ENCODE data around the gene PTMS. TPM values are rescaled to one million over a fixed set of nuclear protein-coding genes. Genes with fewer than 3 reads are reported as not detected.

Gene PTMS
- total and polyA plus RNA-seq, 9 of the 15 experiments (the other 6 are each of a cell fraction or from before 2014, with no cell fraction given) = 5.1 to 287 (median 78.5) TPM

DNA sequence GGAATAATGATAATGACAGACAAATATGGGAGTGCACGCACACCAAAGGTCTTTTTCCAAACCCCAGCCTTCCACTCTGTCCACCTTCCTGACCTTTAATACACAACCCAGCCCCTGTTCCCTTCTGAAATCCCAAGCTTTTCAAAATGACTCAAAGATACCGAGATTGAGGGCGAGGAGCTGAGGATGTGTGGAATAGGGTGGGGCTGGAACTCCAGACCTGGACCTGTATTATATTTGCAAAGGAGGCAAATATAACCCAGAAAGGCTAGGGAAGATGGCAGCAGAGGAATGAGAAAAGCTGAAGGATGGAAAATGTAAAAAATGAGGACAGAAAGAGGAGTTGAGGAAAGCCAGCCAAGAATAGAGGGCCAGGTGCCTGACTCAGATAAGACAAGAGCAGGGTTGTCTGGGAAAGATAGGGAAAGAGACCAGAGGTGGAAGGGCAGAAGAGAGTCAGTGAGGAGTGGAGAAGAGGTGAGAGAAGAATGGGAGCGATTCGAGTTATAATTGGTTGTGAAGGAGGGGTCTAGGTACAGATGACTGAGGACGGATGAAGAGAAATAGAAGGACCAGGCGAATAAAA is 1.0 kb upstream of the PTMS start (continued):
- TF ChIP-seq, protein P1, sequence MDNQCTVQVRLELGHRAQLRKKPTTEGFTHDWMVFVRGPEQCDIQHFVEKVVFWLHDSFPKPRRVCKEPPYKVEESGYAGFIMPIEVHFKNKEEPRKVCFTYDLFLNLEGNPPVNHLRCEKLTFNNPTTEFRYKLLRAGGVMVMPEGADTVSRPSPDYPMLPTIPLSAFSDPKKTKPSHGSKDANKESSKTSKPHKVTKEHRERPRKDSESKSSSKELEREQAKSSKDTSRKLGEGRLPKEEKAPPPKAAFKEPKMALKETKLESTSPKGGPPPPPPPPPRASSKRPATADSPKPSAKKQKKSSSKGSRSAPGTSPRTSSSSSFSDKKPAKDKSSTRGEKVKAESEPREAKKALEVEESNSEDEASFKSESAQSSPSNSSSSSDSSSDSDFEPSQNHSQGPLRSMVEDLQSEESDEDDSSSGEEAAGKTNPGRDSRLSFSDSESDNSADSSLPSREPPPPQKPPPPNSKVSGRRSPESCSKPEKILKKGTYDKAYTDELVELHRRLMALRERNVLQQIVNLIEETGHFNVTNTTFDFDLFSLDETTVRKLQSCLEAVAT (IDR thresholded peaks at IDR 0.05) = peak; percentile 87 to 91
- TF ChIP-seq RBM17 (IDR thresholded peaks at IDR 0.05; ENCODE audit: borderline replicate concordance, low read depth, low read length) (no peak), CBFA2T3 (IDR thresholded peaks at IDR 0.05) (peak; percentile 99), SMAD4 (CRISPR knock-in tag; conservative IDR thresholded peaks at IDR 0.05) (peak; percentile 93), HLTF (IDR thresholded peaks at IDR 0.05) (peak; percentile 89; the same call in 1 of the 2 replicates), SMARCA5 (IDR thresholded peaks at IDR 0.05) (no peak), NCOA4 (IDR thresholded peaks at IDR 0.05; ENCODE audit: partially characterized antibody) (peak; percentile 66), HIVEP1 (CRISPR knock-in tag; IDR thresholded peaks at IDR 0.05) (no peak), CEBPG (CRISPR knock-in tag; IDR thresholded peaks at IDR 0.05) (no peak), CEBPG (tag; conservative IDR thresholded peaks at IDR 0.05 in 1 of 2, IDR thresholded peaks at IDR 0.05 in 1 of 2) (no peak), SREBF2 (CRISPR knock-in tag; IDR thresholded peaks at IDR 0.05) (no peak), U2AF1 (optimal IDR thresholded peaks at IDR 0.05; ENCODE audit: low read depth, low read length) (no peak), NCOA1 (IDR thresholded peaks at IDR 0.05; ENCODE audit: low read depth) (peak; percentile 80), ZNF146 (CRISPR knock-in tag; IDR thresholded peaks at IDR 0.05; ENCODE audit: unreplicated experiment) (no peak), ARID1B (IDR thresholded peaks at IDR 0.05) (peak; percentile 99), CBFA2T2 (conservative IDR thresholded peaks at IDR 0.05) (peak; percentile 96), KDM1A (IDR thresholded peaks at IDR 0.05) (peak; percentile 97 to 98), EP400 (IDR thresholded peaks at IDR 0.05) (peak; percentile 63), TARDBP (IDR thresholded peaks at IDR 0.05) (peak; percentile 52; the same call in 1 of the 2 replicates), SNRNP70 (optimal IDR thresholded peaks at IDR 0.05; ENCODE audit: low read depth, low read length) (no peak), SMARCE1 (IDR thresholded peaks at IDR 0.05) (peak; percentile 98), GATAD2A (IDR thresholded peaks at IDR 0.05) (peak; percentile 88), EGR1 (conservative IDR thresholded peaks at IDR 0.05) (peak; percentile 30; the same call in 1 of the 2 replicates), ZNF3 (CRISPR knock-in tag; IDR thresholded peaks at IDR 0.05) (no peak), CSDE1 (IDR thresholded peaks at IDR 0.05) (no peak), POLR2A (conservative IDR thresholded peaks at IDR 0.05) (0 out of 2 replicates have a peak, but pooled peaks have one; percentile 3)
- TF ChIP-seq, protein P2, sequence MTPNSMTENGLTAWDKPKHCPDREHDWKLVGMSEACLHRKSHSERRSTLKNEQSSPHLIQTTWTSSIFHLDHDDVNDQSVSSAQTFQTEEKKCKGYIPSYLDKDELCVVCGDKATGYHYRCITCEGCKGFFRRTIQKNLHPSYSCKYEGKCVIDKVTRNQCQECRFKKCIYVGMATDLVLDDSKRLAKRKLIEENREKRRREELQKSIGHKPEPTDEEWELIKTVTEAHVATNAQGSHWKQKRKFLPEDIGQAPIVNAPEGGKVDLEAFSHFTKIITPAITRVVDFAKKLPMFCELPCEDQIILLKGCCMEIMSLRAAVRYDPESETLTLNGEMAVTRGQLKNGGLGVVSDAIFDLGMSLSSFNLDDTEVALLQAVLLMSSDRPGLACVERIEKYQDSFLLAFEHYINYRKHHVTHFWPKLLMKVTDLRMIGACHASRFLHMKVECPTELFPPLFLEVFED (CRISPR knock-in tag; conservative IDR thresholded peaks at IDR 0.05) = peak; percentile 71
- TF ChIP-seq, protein P3, sequence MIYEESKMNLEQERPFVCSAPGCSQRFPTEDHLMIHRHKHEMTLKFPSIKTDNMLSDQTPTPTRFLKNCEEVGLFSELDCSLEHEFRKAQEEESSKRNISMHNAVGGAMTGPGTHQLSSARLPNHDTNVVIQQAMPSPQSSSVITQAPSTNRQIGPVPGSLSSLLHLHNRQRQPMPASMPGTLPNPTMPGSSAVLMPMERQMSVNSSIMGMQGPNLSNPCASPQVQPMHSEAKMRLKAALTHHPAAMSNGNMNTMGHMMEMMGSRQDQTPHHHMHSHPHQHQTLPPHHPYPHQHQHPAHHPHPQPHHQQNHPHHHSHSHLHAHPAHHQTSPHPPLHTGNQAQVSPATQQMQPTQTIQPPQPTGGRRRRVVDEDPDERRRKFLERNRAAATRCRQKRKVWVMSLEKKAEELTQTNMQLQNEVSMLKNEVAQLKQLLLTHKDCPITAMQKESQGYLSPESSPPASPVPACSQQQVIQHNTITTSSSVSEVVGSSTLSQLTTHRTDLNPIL (CRISPR knock-in tag; IDR thresholded peaks at IDR 0.05) = no peak
- TF ChIP-seq, protein P4, sequence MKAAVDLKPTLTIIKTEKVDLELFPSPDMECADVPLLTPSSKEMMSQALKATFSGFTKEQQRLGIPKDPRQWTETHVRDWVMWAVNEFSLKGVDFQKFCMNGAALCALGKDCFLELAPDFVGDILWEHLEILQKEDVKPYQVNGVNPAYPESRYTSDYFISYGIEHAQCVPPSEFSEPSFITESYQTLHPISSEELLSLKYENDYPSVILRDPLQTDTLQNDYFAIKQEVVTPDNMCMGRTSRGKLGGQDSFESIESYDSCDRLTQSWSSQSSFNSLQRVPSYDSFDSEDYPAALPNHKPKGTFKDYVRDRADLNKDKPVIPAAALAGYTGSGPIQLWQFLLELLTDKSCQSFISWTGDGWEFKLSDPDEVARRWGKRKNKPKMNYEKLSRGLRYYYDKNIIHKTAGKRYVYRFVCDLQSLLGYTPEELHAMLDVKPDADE (conservative IDR thresholded peaks at IDR 0.05; ENCODE audit: control insufficient read depth, low read depth, low read length) = no peak

Measured in K562 (cell line).